A673 (cell line): ENCODE measurements around the gene SNX24.

Source experiments
- EZH2 ChIP-seq: fragments of 200-600 bp; sonication (generic); IDR thresholded peaks from 2 replicates; pipeline ENCODE4 v1.6.1; 2017; ENCODE audit warnings: borderline replicate concordance, low read depth, mild to moderate bottlenecking, mixed read lengths, antibody characterized with exemption, low read length; ENCODE audit not compliant: poor library complexity, severe bottlenecking
- TF ChIP-seq, protein P1 (sequence below): fragments of 300-800, 200-600 bp; sonication (generic); conservative IDR thresholded peaks from 2 replicates; pipeline ENCODE4 v1.5.1; 2017; ENCODE audit warnings: low read depth, mild to moderate bottlenecking, antibody characterized with exemption, low read length, moderate library complexity, mixed read lengths

- TF ChIP-seq, protein P1, sequence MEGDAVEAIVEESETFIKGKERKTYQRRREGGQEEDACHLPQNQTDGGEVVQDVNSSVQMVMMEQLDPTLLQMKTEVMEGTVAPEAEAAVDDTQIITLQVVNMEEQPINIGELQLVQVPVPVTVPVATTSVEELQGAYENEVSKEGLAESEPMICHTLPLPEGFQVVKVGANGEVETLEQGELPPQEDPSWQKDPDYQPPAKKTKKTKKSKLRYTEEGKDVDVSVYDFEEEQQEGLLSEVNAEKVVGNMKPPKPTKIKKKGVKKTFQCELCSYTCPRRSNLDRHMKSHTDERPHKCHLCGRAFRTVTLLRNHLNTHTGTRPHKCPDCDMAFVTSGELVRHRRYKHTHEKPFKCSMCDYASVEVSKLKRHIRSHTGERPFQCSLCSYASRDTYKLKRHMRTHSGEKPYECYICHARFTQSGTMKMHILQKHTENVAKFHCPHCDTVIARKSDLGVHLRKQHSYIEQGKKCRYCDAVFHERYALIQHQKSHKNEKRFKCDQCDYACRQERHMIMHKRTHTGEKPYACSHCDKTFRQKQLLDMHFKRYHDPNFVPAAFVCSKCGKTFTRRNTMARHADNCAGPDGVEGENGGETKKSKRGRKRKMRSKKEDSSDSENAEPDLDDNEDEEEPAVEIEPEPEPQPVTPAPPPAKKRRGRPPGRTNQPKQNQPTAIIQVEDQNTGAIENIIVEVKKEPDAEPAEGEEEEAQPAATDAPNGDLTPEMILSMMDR = no peak
- no peak for TF ChIP-seq EZH2
Measured at GRCh38 chr5:122844136-122844909, 1.1 kb upstream of the SNX24 start.
